Neutrophil (primary cell): ENCODE results near the gene UBE2D2.

Experiments used
- H3K27ac ChIP-seq: fragments of 200-600 bp; sonication (generic); 2 replicates; pipeline ENCODE4 v1.5.1; 2016; ENCODE audit warnings: mild to moderate bottlenecking, moderate library complexity
- H3K27me3 ChIP-seq: fragments of 200-600 bp; sonication (generic); 2 replicates; pipeline ENCODE4 v1.6.0; 2016; ENCODE audit warnings: mild to moderate bottlenecking
- H3K36me3 ChIP-seq: fragments of 200-600 bp; sonication (generic); 2 replicates; pipeline ENCODE4 v1.5.1; 2017
- H3K4me1 ChIP-seq, 2 experiments: fragments of 200-600 bp in 1 of 2; sonication (generic) in 1 of 2; 1 replicate in 1 of 2; 2 replicates in 1 of 2; pipeline versions ENCODE4 v1.5.1 to v1.6.1; 2013 to 2016; ENCODE audit warnings: low read depth in 1 of 2, low read length in 1 of 2, mild to moderate bottlenecking in 1 of 2, moderate library complexity in 1 of 2; ENCODE audit not compliant: control insufficient read depth in 1 of 2, insufficient read depth in 1 of 2
- H3K4me3 ChIP-seq, 2 experiments: fragments of 200-600 bp in 1 of 2; sonication (generic) in 1 of 2; 1 replicate in 1 of 2; 2 replicates in 1 of 2; pipeline ENCODE4 v1.5.1; 2013 to 2016; ENCODE audit warnings: low read depth in 1 of 2, low read length in 1 of 2, mild to moderate bottlenecking in 1 of 2, moderate library complexity in 1 of 2
- H3K9me3 ChIP-seq: fragments of 200-600 bp; sonication (generic); 2 replicates; pipeline ENCODE4 v1.5.1; 2016
- TF ChIP-seq, protein P1 (sequence below): fragments of 200-600 bp; sonication (generic); IDR thresholded peaks from 2 replicates; pipeline ENCODE4 v1.5.1; 2016; ENCODE audit warnings: antibody characterized with exemption

UBE2D2 gene

DNA sequence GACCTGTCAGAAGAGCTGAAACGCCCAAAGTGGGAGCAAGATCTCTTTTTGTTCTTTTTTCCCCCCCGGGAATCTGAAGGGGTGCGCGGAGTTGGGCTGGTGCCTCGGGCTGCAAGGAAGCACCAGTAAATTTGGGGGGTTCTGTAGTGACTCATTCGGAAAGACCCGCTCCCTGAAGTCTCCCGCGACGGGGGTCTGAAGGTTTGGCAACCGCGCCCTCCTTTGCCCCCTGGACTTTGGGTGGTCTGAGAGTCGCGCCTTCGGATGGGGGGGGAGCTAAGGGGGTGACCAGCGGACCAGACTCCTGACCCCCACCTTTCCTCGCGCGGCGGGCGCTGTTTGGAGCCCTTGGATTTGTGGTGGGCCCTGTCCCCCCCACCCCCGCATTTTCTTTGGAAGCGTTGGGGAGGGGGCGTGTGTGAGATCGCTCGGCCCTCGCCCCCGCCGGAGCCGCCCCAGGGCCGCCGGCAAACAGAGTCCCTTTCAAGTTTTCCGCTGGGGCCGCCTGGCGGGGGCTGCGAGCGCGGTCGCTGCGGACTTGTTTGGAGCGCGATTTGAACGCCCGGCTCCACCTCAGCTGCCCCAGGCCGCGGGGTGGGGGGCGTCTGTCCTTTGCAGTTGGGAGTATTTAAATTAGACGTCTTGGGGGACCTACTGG lies 89.0 kb downstream of the UBE2D2 start:
- H3K36me3 ChIP-seq: no peaks in the 10 kb centered on the region
- peaks cover 19 to 34% of the 10 kb centered on the region in 2 experiments for H3K4me1 ChIP-seq
- TF ChIP-seq, protein P1, sequence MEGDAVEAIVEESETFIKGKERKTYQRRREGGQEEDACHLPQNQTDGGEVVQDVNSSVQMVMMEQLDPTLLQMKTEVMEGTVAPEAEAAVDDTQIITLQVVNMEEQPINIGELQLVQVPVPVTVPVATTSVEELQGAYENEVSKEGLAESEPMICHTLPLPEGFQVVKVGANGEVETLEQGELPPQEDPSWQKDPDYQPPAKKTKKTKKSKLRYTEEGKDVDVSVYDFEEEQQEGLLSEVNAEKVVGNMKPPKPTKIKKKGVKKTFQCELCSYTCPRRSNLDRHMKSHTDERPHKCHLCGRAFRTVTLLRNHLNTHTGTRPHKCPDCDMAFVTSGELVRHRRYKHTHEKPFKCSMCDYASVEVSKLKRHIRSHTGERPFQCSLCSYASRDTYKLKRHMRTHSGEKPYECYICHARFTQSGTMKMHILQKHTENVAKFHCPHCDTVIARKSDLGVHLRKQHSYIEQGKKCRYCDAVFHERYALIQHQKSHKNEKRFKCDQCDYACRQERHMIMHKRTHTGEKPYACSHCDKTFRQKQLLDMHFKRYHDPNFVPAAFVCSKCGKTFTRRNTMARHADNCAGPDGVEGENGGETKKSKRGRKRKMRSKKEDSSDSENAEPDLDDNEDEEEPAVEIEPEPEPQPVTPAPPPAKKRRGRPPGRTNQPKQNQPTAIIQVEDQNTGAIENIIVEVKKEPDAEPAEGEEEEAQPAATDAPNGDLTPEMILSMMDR: no peak
- no peak overlapping the region for H3K27ac ChIP-seq
- H3K27me3 ChIP-seq: peaks cover 100% of the 10 kb centered on the region
- H3K4me3 ChIP-seq: peak overlapping the region in 1 of 2 experiments; percentile 53
- H3K9me3 ChIP-seq: no peaks in the 10 kb centered on the region

DNA sequence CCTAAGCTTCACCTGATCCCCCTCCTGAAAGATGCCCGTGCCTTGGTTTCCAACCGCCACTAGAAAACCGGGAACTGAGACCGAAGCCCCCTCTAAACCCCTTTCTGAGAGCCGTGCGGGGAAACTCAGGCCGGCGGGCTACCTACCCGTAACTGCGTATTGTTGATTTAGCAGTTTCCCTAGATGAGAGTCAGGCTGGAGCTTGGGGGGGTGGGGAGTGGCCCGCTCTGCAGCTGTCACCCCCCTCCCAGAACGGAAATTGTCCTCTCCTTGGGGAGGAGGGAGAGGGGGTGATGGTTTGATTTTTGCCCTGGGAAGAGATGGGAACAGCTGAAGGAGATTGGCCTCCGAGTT lies 89.5 kb downstream of the UBE2D2 start:
- Histone ChIP-seq H3K4me1 (peaks cover 19 to 34% of the 10 kb centered on the region in 2 experiments), H3K36me3 (no peaks in the 10 kb centered on the region), H3K27me3 (peaks cover 100% of the 10 kb centered on the region), H3K4me3 (no peak overlapping the region), H3K9me3 (no peaks in the 10 kb centered on the region), H3K27ac (no peak overlapping the region)
- TF ChIP-seq, protein P1: no peak

DNA sequence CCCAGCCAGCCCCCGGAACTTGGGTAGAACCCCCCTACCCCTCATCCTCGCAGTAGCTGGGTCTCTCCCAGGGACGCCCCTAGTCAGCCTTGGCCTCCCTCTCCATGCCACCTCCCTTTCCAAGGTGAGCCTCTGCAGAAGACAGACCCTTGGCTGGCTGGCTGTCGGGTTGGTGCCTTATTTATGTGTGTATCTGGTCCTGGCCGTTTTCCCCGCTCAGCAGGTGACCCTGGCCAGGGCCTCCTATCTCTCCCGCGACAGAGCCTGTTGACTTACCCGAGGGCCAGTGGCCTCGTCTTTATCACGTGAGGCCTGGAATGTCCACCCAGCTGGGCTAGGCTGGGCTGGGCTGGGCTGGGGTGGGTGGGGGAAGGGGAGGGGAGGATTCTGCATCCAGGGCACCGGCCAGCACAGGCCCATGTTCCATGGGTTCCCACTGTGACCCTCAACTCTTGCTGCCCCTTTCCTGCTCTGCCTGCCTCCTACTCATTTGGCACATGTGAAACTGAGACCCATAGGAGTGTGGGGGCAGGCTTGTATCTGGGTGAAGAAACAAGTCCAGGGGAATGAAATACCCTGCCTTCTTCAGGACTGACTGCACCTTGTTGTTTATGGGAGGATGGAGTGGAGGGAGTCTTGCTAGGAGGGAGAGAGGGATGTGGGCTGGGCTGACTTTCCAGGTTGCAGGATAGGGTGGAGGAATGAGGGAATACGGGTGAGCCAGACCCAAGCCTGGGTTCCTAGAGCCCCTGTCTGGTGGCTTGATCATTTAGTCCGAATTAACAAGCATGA lies 90.1 kb downstream of the UBE2D2 start:
- Histone ChIP-seq H3K9me3 (no peaks in the 10 kb centered on the region), H3K4me3 (no peak overlapping the region), H3K4me1 (peaks cover 19 to 34% of the 10 kb centered on the region in 2 experiments), H3K36me3 (no peaks in the 10 kb centered on the region), H3K27me3 (peaks cover 100% of the 10 kb centered on the region), H3K27ac (no peak overlapping the region)
- TF ChIP-seq, protein P1: no peak

DNA sequence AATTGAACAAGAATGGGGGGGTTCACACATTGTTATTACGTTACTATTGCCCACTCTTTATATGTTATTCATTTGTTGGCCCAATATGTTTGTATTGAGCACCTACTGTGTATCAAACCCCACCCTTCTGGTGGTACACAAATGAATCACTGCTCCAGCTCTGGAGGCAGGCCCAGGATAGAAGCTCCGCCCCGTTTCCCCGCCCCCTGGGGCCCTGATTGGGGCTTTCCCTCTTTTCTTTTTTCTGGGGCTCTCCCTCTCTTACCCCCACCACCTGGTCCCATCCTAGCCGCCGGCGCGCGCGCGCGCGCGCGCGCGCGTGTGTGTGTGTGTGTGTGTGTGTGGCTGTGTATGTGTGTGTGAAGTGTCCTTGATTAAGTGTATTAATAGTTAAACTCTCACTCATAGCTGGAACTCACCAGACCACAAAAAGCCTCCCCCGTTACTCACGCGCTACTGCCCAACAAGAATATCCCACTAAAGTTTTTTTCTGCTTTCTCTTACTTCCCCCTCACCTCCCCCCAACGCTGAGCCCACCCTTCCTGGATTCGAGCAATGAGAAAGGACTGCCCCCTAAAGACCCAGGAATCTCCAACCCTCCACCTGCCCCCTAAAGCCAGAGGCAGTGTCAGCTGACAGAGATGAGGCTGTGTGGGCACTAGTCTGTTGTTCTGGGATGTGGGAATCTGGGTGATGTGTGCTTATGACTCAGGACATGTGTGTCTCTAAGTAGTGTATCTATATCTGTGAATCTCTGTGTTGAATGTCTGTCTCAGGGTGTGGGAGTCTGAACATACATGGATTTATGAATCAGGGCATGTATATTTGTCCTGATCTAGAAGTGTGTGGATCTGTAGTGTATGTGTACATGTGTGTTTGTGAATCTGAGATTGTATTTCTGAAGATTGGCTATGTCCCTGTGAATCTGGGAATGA lies 91.0 kb downstream of the UBE2D2 start:
- TF ChIP-seq, protein P1: no peak
- H3K36me3 ChIP-seq: no peaks in the 10 kb centered on the region
- peaks cover 16 to 31% of the 10 kb centered on the region in 2 experiments for H3K4me1 ChIP-seq
- no peaks in the 10 kb centered on the region for H3K9me3 ChIP-seq
- H3K27ac ChIP-seq: no peak overlapping the region
- no peak overlapping the region for H3K4me3 ChIP-seq
- H3K27me3 ChIP-seq: peaks cover 100% of the 10 kb centered on the region

DNA sequence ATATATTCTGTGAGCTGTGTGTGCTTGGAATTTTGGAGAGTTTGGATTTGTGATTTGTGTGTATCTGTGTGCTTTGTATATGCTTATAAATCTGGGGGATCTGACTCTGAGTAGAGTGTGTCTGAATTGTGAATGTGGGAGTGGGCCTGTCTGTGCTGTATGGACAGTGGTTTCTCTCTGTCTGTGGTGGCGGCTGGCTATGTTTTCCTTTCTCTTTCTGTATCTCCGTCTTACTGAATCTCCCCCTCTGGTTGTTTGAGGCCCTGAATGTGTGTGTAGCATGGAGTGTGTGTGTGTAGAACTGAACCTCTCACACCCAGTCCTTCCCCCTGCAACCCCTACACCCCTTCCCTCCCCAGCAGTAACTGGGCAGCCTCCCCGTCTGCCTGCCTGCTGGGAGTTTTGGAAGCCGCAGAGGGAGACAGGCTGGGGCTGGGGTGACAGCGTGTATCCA lies 91.7 kb downstream of the UBE2D2 start:
- no peaks in the 10 kb centered on the region for H3K36me3 ChIP-seq
- H3K4me3 ChIP-seq: no peak overlapping the region
- H3K4me1 ChIP-seq: peaks cover 15 to 25% of the 10 kb centered on the region in 2 experiments

More for the DNA sequence above, 91.7 kb downstream of the UBE2D2 start:
- Histone ChIP-seq H3K9me3 (no peaks in the 10 kb centered on the region), H3K27me3 (peaks cover 100% of the 10 kb centered on the region), H3K27ac (no peak overlapping the region)
- TF ChIP-seq, protein P1: no peak
